Fibroblast of skin of left biceps (primary cell): ENCODE measurements around the gene PARP12.

Experiments
- DNase-seq, 2 experiments: peaks; one replicate each; pipeline ENCODE4 v3.0.0-alpha.2; 2013; ENCODE audit warnings: low read depth in 2 of 2

The PARP12 gene

GRCh38 chr7:139992353-139993044 lies 70.3 kb downstream of the PARP12 start:
- DNase-seq = no peak

GRCh38 chr7:139991911-139992310 lies 70.8 kb downstream of the PARP12 start:
- DNase-seq = no peak

- DNase-seq = no peak
These were observed 71.5 kb downstream of the PARP12 start for GRCh38 chr7:139991269-139991666.

GRCh38 chr7:139990571-139991268 lies 72.0 kb downstream of the PARP12 start:
- DNase-seq = no peak

- DNase-seq = no peak
These were observed 72.6 kb downstream of the PARP12 start for GRCh38 chr7:139990142-139990535.

GRCh38 chr7:139989366-139990141 lies 73.2 kb downstream of the PARP12 start:
- no peak for DNase-seq

- no peak for DNase-seq
These were observed 74.8 kb downstream of the PARP12 start for GRCh38 chr7:139987691-139988516.

- no peak for DNase-seq
These were observed 76.9 kb downstream of the PARP12 start for GRCh38 chr7:139985811-139986210.

GRCh38 chr7:139984642-139985539 lies 77.9 kb downstream of the PARP12 start:
- no peak for DNase-seq

GRCh38 chr7:139982927-139983920 lies 79.5 kb downstream of the PARP12 start:
- DNase-seq = no peak

- no peak for DNase-seq
These were observed 81.2 kb downstream of the PARP12 start for GRCh38 chr7:139981511-139981895.

GRCh38 chr7:139976838-139977656 lies 85.7 kb downstream of the PARP12 start:
- DNase-seq = no peak

GRCh38 chr7:139976055-139976837 lies 86.5 kb downstream of the PARP12 start:
- DNase-seq = no peak

GRCh38 chr7:139974179-139974811 lies 88.5 kb downstream of the PARP12 start:
- DNase-seq = no peak
